SK-N-MC (cell line): ENCODE data around the gene NKPD1.

Source experiments
- EZH2 ChIP-seq: fragments of 200-600 bp; sonication (generic); IDR thresholded peaks from one replicate; pipeline ENCODE4 v1.6.1; 2017; ENCODE audit warnings: antibody characterized with exemption
- FOXP2 ChIP-seq: optimal IDR thresholded peaks from 2 replicates; pipeline ENCODE3; 2011; ENCODE audit warnings: mild to moderate bottlenecking, moderate library complexity; ENCODE audit not compliant: insufficient read depth; ENCODE audit errors: extremely low read length, control extremely low read depth
- POLR2AphosphoS5 ChIP-seq: IDR thresholded peaks from 2 replicates; pipeline ENCODE4 v1.6.1; 2012; ENCODE audit warnings: mild to moderate bottlenecking, low read depth, low read length, borderline replicate concordance

DNA sequence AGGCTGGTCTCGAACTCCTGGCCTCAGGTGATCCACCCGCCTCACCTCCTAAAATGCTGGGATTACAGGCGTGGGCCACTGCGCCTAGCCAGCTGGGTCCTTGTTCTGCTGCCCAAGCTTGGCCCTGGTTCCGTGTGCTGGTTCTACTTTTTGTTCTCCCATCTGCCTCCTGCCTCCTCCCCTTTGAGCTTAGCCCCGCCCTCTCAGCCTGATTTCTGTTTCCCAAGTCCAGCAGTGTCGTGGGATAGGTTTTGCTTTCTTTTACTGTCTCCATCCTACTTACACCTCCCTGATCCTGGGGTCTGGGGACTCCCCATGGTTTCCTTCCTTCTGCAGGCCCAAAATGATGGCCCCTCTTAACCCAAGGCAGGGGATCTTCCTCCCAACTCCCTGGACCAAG is 20.2 kb upstream of the NKPD1 start:
- TF ChIP-seq POLR2AphosphoS5 (no peak), EZH2 (no peak), FOXP2 (no peak)
